Neutrophil (primary cell): ENCODE measurements around the gene CD200.
A peak's percentile ranks its signal among the peaks of the same experiment; 100 is the strongest.
"Not testable (repeated sequence)": the region's sequence is repeated elsewhere in the genome, so short reads cannot be mapped to it uniquely, and the experiment has no call there.

Experiments
- H3K27ac ChIP-seq: fragments of 200-600 bp; sonication (generic); 2 replicates; pipeline ENCODE4 v1.5.1; 2016; ENCODE audit warnings: mild to moderate bottlenecking, moderate library complexity
- H3K27me3 ChIP-seq: fragments of 200-600 bp; sonication (generic); 2 replicates; pipeline ENCODE4 v1.6.0; 2016; ENCODE audit warnings: mild to moderate bottlenecking
- H3K36me3 ChIP-seq: fragments of 200-600 bp; sonication (generic); 2 replicates; pipeline ENCODE4 v1.5.1; 2017
- H3K4me1 ChIP-seq, 2 experiments: fragments of 200-600 bp in 1 of 2; sonication (generic) in 1 of 2; 1 replicate in 1 of 2; 2 replicates in 1 of 2; pipeline versions ENCODE4 v1.5.1 to v1.6.1; 2013 to 2016; ENCODE audit warnings: low read depth in 1 of 2, low read length in 1 of 2, mild to moderate bottlenecking in 1 of 2, moderate library complexity in 1 of 2; ENCODE audit not compliant: control insufficient read depth in 1 of 2, insufficient read depth in 1 of 2
- H3K4me3 ChIP-seq, 2 experiments: fragments of 200-600 bp in 1 of 2; sonication (generic) in 1 of 2; 1 replicate in 1 of 2; 2 replicates in 1 of 2; pipeline ENCODE4 v1.5.1; 2013 to 2016; ENCODE audit warnings: low read depth in 1 of 2, low read length in 1 of 2, mild to moderate bottlenecking in 1 of 2, moderate library complexity in 1 of 2
- H3K9me3 ChIP-seq: fragments of 200-600 bp; sonication (generic); 2 replicates; pipeline ENCODE4 v1.5.1; 2016
- TF ChIP-seq, protein P1 (sequence below): fragments of 200-600 bp; sonication (generic); IDR thresholded peaks from 2 replicates; pipeline ENCODE4 v1.5.1; 2016; ENCODE audit warnings: antibody characterized with exemption

The CD200 gene

DNA sequence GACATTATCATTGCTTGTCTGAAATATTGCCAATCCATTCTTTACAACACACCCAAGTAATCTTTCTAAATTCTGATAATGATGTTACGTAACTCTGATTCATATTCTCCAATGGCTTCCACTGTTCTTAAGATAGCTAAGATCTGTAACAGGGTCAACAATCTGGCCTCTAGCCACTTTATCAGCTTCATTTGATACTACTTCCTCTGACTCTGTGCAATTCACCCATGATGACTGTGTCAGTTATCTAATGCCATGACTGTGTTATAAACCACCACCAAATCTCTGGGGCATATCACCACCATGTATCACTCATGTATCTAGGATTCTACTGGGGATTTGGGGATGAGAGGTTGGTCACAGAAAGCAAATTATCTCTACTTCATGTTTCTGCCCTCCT, 44.0 kb downstream of the CD200 start:
- H3K9me3 ChIP-seq = no peaks in the 10 kb centered on the region
- H3K27ac ChIP-seq = peak overlapping the region; percentile 88
- no peaks in the 10 kb centered on the region for H3K36me3 ChIP-seq
- TF ChIP-seq, protein P1, sequence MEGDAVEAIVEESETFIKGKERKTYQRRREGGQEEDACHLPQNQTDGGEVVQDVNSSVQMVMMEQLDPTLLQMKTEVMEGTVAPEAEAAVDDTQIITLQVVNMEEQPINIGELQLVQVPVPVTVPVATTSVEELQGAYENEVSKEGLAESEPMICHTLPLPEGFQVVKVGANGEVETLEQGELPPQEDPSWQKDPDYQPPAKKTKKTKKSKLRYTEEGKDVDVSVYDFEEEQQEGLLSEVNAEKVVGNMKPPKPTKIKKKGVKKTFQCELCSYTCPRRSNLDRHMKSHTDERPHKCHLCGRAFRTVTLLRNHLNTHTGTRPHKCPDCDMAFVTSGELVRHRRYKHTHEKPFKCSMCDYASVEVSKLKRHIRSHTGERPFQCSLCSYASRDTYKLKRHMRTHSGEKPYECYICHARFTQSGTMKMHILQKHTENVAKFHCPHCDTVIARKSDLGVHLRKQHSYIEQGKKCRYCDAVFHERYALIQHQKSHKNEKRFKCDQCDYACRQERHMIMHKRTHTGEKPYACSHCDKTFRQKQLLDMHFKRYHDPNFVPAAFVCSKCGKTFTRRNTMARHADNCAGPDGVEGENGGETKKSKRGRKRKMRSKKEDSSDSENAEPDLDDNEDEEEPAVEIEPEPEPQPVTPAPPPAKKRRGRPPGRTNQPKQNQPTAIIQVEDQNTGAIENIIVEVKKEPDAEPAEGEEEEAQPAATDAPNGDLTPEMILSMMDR = no peak
- H3K4me3 ChIP-seq = no peak overlapping the region
- H3K27me3 ChIP-seq = no peaks in the 10 kb centered on the region
- H3K4me1 ChIP-seq = peaks cover 48 to 64% of the 10 kb centered on the region in 2 experiments

DNA sequence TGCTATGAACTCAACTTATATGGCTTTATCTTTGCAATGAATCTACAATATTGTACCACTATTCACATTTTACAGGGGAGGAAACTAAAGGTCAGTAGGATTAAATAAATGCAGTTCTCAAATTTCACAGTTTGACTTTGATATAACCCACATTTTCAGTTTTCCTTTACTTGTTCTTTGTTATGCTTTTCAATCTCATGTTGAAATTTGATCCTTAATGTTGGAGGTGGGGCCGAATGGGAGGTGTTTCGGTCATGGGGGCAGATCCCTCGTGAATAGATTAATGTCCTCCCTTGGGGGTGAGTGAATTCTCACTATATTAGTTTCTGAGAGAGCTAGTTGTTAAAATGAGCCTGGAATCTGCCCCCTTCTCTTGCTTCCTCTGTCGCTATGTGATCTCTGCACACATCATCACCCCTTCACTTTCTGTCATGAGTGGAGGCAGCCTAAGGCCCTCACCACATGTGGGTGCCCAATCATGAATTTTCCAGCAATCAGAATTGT, 44.7 kb downstream of the CD200 start:
- Histone ChIP-seq H3K9me3 (no peaks in the 10 kb centered on the region), H3K4me3 (no peak overlapping the region), H3K27ac (peak overlapping the region; percentile 88), H3K36me3 (no peaks in the 10 kb centered on the region), H3K4me1 (peaks cover 44 to 64% of the 10 kb centered on the region in 2 experiments), H3K27me3 (no peaks in the 10 kb centered on the region)
- TF ChIP-seq, protein P1 = no peak

DNA sequence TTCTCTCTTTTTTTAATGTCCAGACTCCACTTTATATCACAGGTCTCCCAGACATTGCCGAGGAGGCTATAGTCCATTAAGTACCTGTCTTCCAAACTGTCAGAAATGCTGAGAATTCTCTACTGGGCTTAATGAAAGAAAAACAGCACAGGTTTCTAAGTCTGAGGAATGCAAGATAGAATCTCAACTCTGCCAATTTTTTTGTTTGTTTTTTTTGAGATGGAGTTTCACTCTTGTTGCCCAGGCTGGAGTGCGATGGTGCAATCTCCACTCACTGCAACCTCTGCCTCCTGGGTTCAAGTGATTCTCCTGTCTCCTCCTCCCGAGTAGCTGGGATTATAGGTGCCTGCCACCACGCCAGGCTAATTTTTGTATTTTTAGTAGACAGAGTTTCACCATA, 45.4 kb downstream of the CD200 start:
- peak overlapping the region; percentile 88 for H3K27ac ChIP-seq
- peak overlapping the region; percentile 5 to 29 for H3K4me3 ChIP-seq
- not testable (repeated sequence) for H3K27me3 ChIP-seq, H3K9me3 ChIP-seq, H3K36me3 ChIP-seq
- H3K4me1 ChIP-seq = peaks cover 38 to 63% of the 10 kb centered on the region in 2 experiments

DNA sequence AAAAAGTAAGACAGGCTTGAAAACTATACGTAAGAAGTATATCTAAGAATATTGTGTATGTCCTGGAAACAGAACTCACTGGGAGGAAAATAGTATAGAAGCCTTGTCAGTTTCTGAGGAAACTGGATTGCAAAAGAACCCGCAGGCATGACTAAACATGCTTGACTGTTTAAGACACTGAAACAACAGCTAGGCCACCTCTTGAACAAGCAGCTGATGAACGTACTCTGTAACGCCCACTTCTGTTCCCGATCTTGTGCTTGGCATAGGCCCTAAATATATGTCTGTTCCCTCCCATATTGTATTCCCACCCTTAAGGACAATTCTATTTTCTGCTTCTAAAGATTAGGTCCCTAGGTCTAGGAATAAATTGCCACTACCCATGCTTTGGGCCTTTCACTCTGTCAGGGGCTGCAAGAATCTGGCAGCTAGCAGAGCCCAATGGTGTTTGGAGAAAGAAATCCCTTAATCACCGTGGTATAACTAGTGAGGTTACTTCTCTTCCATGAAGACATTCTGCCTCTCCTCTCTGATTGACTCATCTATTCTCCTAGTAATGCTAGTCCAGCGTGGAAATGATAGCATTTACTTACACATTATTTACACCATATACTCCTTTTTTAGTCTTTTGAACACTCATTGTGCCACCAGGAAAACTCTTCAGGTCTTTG, 46.2 kb downstream of the CD200 start:
- Histone ChIP-seq H3K4me3 (peak overlapping the region; percentile 5 to 29), H3K27me3 (no peaks in the 10 kb centered on the region), H3K4me1 (peaks cover 34 to 58% of the 10 kb centered on the region in 2 experiments), H3K36me3 (no peaks in the 10 kb centered on the region), H3K9me3 (no peaks in the 10 kb centered on the region), H3K27ac (peak overlapping the region; percentile 88)
- TF ChIP-seq, protein P1 = no peak

DNA sequence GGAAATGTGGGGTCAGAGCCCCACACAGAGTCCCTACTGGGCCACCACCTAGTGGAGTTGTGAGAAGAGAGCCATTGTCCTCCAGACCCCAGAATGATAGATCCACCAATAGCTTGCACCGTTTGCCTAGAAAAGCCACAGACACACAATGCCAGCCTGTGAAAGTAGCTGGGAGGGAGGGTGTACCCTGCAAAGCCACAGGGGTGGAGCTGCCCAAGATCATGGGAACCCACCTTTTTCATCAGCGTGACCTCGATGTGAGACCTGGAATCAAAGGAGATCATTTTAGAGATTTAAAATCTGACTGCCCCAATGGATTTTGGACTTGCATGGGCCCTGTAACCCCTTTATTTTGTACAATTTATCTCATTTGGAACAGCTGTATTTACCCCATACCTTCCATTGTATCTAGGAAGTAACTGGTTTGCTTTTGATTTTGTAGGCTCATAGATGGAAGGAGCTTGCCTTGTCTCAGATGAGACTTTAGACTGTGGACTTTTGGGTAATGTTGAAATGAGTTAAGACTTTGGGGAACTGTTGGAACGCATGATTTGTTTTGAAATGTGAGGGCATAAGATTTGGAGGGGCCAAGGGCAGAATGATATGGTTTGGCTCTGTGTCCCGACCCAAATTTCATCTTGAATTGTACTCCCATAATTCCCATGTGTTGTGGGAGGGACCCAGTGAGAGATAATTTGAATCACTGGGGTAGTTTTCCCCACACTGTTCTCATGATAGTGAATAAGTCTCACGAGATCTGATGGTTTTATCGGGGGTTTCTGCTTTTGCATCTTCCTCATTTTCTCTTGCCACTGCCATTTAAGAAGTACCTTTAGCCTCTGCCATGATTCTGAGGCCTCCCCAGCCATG, 49.0 kb downstream of the CD200 start:
- Histone ChIP-seq H3K36me3 (no peaks in the 10 kb centered on the region), H3K27ac (no peak overlapping the region), H3K4me3 (no peak overlapping the region), H3K27me3 (no peaks in the 10 kb centered on the region), H3K4me1 (peaks cover 33 to 49% of the 10 kb centered on the region in 2 experiments), H3K9me3 (no peaks in the 10 kb centered on the region)
- TF ChIP-seq, protein P1 = no peak
